Measurements from ENCODE around the gene BNIP3. TPM values are rescaled to one million over a fixed set of nuclear protein-coding genes. Genes with fewer than 3 reads are reported as not detected.

BNIP3 gene
- total RNA-seq, 1 experiment from 2014 or later, result 37.5 TPM

- TF ChIP-seq, protein P1, sequence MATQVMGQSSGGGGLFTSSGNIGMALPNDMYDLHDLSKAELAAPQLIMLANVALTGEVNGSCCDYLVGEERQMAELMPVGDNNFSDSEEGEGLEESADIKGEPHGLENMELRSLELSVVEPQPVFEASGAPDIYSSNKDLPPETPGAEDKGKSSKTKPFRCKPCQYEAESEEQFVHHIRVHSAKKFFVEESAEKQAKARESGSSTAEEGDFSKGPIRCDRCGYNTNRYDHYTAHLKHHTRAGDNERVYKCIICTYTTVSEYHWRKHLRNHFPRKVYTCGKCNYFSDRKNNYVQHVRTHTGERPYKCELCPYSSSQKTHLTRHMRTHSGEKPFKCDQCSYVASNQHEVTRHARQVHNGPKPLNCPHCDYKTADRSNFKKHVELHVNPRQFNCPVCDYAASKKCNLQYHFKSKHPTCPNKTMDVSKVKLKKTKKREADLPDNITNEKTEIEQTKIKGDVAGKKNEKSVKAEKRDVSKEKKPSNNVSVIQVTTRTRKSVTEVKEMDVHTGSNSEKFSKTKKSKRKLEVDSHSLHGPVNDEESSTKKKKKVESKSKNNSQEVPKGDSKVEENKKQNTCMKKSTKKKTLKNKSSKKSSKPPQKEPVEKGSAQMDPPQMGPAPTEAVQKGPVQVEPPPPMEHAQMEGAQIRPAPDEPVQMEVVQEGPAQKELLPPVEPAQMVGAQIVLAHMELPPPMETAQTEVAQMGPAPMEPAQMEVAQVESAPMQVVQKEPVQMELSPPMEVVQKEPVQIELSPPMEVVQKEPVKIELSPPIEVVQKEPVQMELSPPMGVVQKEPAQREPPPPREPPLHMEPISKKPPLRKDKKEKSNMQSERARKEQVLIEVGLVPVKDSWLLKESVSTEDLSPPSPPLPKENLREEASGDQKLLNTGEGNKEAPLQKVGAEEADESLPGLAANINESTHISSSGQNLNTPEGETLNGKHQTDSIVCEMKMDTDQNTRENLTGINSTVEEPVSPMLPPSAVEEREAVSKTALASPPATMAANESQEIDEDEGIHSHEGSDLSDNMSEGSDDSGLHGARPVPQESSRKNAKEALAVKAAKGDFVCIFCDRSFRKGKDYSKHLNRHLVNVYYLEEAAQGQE (IDR thresholded peaks at IDR 0.05; ENCODE audit: low read depth), result no peak
- TF ChIP-seq ELF1 (IDR thresholded peaks at IDR 0.05; ENCODE audit: borderline replicate concordance, low read depth) (no peak), POLR2A (IDR thresholded peaks at IDR 0.05; ENCODE audit: borderline replicate concordance, extremely low read depth, insufficient read depth, insufficient read length) (no peak), ATF3 (IDR thresholded peaks at IDR 0.05) (no peak), ZFX (IDR thresholded peaks at IDR 0.05) (no peak), MAX (IDR thresholded peaks at IDR 0.05) (no peak), YY1 (IDR thresholded peaks at IDR 0.05; ENCODE audit: extremely low read depth, insufficient replicate concordance, low read depth, low read length) (no peak), SIN3A (IDR thresholded peaks at IDR 0.05; ENCODE audit: low read depth) (no peak)
- TF ChIP-seq, protein P2, sequence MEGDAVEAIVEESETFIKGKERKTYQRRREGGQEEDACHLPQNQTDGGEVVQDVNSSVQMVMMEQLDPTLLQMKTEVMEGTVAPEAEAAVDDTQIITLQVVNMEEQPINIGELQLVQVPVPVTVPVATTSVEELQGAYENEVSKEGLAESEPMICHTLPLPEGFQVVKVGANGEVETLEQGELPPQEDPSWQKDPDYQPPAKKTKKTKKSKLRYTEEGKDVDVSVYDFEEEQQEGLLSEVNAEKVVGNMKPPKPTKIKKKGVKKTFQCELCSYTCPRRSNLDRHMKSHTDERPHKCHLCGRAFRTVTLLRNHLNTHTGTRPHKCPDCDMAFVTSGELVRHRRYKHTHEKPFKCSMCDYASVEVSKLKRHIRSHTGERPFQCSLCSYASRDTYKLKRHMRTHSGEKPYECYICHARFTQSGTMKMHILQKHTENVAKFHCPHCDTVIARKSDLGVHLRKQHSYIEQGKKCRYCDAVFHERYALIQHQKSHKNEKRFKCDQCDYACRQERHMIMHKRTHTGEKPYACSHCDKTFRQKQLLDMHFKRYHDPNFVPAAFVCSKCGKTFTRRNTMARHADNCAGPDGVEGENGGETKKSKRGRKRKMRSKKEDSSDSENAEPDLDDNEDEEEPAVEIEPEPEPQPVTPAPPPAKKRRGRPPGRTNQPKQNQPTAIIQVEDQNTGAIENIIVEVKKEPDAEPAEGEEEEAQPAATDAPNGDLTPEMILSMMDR (IDR thresholded peaks at IDR 0.05 in 2 of 3, conservative IDR thresholded peaks at IDR 0.05 in 1 of 3; ENCODE audit: borderline replicate concordance in 1 of 3, insufficient read depth in 1 of 3, low read depth in 2 of 3, low read length in 2 of 3), result no peak
Observed at GRCh38 chr10:131975003-131975402, 6.7 kb downstream of the BNIP3 start (continued).

Measured in HCT116 (cell line).